Vagina (tissue), 2 donors: Measurements from ENCODE around the gene TGM6.

Experiments used
- POLR2A ChIP-seq, 2 donors: fragments of 450-650 bp; IDR thresholded peaks; one replicate each; pipeline ENCODE4 v1.6.1; 2017; ENCODE audit warnings: antibody characterized with exemption in 2 of 2, mild to moderate bottlenecking in 2 of 2, moderate library complexity in 2 of 2
- POLR2AphosphoS5 ChIP-seq, 2 donors: sonication (generic); formaldehyde crosslinking; IDR thresholded peaks; one replicate each; pipeline ENCODE4 v1.9.0; 2017; ENCODE audit warnings: antibody characterized with exemption in 2 of 2, mild to moderate bottlenecking in 2 of 2, low read depth in 1 of 2; ENCODE audit not compliant: insufficient read depth in 1 of 2
- TF ChIP-seq, protein P1 (sequence below), 3 experiments: fragments of 450-650 bp in 2 of 3; fragments of 200-600 bp in 1 of 3; sonication (generic) in 1 of 3; IDR thresholded peaks; one replicate each; pipeline ENCODE4 v1.5.1; 2017 to 2019; ENCODE audit warnings: antibody characterized with exemption in 3 of 3, mild to moderate bottlenecking in 2 of 3, moderate library complexity in 2 of 3

DNA sequence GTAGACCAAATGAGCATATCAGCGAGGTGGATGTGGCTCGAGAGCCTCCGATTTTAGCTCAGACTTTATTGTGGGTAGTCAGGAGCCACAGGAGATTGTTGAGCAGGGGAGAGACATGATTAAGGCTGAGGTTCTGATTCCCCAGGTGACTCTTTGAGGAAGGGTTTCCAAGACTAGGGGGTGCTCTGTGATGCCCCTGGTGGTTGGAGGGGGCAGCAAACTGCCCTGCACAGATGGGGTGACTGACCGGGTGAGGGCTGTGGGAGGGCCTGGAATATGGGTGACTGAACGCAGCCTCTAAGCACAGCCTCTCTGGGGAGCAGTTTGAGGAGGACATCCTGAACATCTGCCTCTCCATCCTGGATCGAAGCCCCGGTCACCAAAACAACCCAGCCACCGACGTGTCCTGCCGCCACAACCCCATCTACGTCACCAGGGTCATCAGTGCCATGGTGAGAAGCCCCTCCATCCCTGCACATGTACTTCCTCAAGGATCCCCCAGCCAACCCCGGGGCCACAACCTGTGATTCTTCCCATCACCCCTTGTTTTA is 17.0 kb downstream of the TGM6 start:
- TF ChIP-seq, protein P1, sequence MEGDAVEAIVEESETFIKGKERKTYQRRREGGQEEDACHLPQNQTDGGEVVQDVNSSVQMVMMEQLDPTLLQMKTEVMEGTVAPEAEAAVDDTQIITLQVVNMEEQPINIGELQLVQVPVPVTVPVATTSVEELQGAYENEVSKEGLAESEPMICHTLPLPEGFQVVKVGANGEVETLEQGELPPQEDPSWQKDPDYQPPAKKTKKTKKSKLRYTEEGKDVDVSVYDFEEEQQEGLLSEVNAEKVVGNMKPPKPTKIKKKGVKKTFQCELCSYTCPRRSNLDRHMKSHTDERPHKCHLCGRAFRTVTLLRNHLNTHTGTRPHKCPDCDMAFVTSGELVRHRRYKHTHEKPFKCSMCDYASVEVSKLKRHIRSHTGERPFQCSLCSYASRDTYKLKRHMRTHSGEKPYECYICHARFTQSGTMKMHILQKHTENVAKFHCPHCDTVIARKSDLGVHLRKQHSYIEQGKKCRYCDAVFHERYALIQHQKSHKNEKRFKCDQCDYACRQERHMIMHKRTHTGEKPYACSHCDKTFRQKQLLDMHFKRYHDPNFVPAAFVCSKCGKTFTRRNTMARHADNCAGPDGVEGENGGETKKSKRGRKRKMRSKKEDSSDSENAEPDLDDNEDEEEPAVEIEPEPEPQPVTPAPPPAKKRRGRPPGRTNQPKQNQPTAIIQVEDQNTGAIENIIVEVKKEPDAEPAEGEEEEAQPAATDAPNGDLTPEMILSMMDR (IDR thresholded peaks at IDR 0.05) = no peak
- TF ChIP-seq POLR2A (IDR thresholded peaks at IDR 0.05) = no peak
- no peak for TF ChIP-seq POLR2AphosphoS5 (IDR thresholded peaks at IDR 0.05; ENCODE audit: insufficient read depth in 1 of 2, low read depth in 1 of 2)
